Liver (tissue), 3 donors: ENCODE measurements around the gene MRPS18C.

ENCODE experiments used
- CTCF ChIP-seq: fragments of 150-350 bp; IDR thresholded peaks from 2 replicates; pipeline ENCODE4 v1.5.1; 2017; ENCODE audit warnings: improper control_type of control experiment, low read depth, low read length; ENCODE audit not compliant: missing input control
- GABPA ChIP-seq, 2 donors: IDR thresholded peaks in 1 of 2; conservative IDR thresholded peaks in 1 of 2; 2 replicates each; pipeline ENCODE4 v1.6.1; 2016; ENCODE audit warnings: antibody characterized with exemption in 2 of 2, mild to moderate bottlenecking in 1 of 2, moderate library complexity in 1 of 2
- JUND ChIP-seq, 2 donors: IDR thresholded peaks; 2 replicates each; pipeline ENCODE4 v1.6.1; 2016; ENCODE audit warnings: antibody characterized with exemption in 2 of 2
- RAD21 ChIP-seq, 2 donors: IDR thresholded peaks; 2 replicates each; pipeline ENCODE4 v1.6.1; 2016; ENCODE audit warnings: antibody characterized with exemption in 2 of 2, mild to moderate bottlenecking in 2 of 2
- RXRA ChIP-seq, 2 donors: IDR thresholded peaks; 2 replicates each; pipeline ENCODE4 v1.6.1; 2017 to 2018; ENCODE audit warnings: antibody characterized with exemption in 2 of 2, mild to moderate bottlenecking in 1 of 2
- SP1 ChIP-seq: IDR thresholded peaks from 2 replicates; pipeline ENCODE4 v1.6.1; 2018; ENCODE audit warnings: antibody characterized with exemption, mild to moderate bottlenecking
- TAF1 ChIP-seq: conservative IDR thresholded peaks from 2 replicates; pipeline ENCODE4 v1.6.1; 2016; ENCODE audit warnings: antibody characterized with exemption, mild to moderate bottlenecking
- ZBTB33 ChIP-seq: IDR thresholded peaks from 2 replicates; pipeline ENCODE4 v1.6.1; 2016; ENCODE audit warnings: antibody characterized with exemption
- donor health status: healthy.
- donor health status: healthy.

- TF ChIP-seq CTCF (no peak), RXRA (IDR thresholded peaks at IDR 0.05) (no peak), SP1 (no peak), RAD21 (IDR thresholded peaks at IDR 0.05) (no peak), TAF1 (no peak), ZBTB33 (no peak), GABPA (IDR thresholded peaks at IDR 0.05 in 1 of 2, conservative IDR thresholded peaks at IDR 0.05 in 1 of 2) (no peak), JUND (IDR thresholded peaks at IDR 0.05) (no peak)
Observed at GRCh38 chr4:83473966-83474365, 18.1 kb downstream of the MRPS18C start.
